Adrenal gland (tissue), 19 donors: ENCODE results near the gene ZNF530. TPM values are rescaled to one million over a fixed set of nuclear protein-coding genes. Genes with fewer than 3 reads are reported as not detected.

Source experiments
- DNase-seq, 7 donors: peaks; one replicate each; pipeline ENCODE4 v3.0.0-alpha.2; 2019 to 2020
- H3K27ac ChIP-seq, 5 donors: fragments of 200-600 bp; sonication (generic) in 4 of 5; 1 replicate in 3 of 5; 2 replicates in 2 of 5; pipeline versions ENCODE4 v1.5.1 to v1.8.0; 2016 to 2020; ENCODE audit warnings: mild to moderate bottlenecking in 1 of 5
- H3K27me3 ChIP-seq: fragments of 200-600 bp; 2 replicates; pipeline ENCODE4 v1.8.0; 2021
- H3K36me3 ChIP-seq, 2 donors: fragments of 200-600 bp; replicated peaks in 1 of 2; 1 replicate in 1 of 2; 2 replicates in 1 of 2; pipeline versions ENCODE4 v1.5.1 to v1.8.0; 2018 to 2022
- H3K4me1 ChIP-seq, 2 donors: fragments of 200-600 bp; replicated peaks in 1 of 2; 1 replicate in 1 of 2; 2 replicates in 1 of 2; pipeline versions ENCODE4 v1.5.1 to v1.8.0; 2018 to 2021
- H3K4me3 ChIP-seq, 4 donors: fragments of 200-600 bp; sonication (generic) in 3 of 4; one replicate each; pipeline ENCODE4 v1.5.1; 2016 to 2018
- H3K9me3 ChIP-seq, 3 donors: fragments of 200-600 bp; sonication (generic) in 1 of 3; replicated peaks in 1 of 3; 1 replicate in 2 of 3; 2 replicates in 1 of 3; pipeline versions ENCODE4 v1.5.1 to v1.8.0; 2016 to 2021
- POLR2A ChIP-seq, 2 donors: fragments of 450-650 bp; IDR thresholded peaks; one replicate each; pipeline ENCODE4 v1.6.1; 2017; ENCODE audit warnings: antibody characterized with exemption in 2 of 2, mild to moderate bottlenecking in 2 of 2, moderate library complexity in 1 of 2
- WGBS, 4 donors: extraction: QIAGEN DNeasy Blood & Tissue Kit in 2 of 4; methylation state at CpG; one replicate each; pipeline versions ENCODE4 v1.1.5 to v1.1.7; 2013 to 2017; 5-methylcytosine and 5-hydroxymethylcytosine counted together
- intact Hi-C, 2 donors: fragments of 100-400 bp; cut with DNase I; formaldehyde crosslinking; loops; one replicate each; pipeline versions ENCODE4 v1.14.1 to v1.15.0; 2022 to 2023
- long read RNA-seq, 10 donors: library from polyadenylated mRNA in 3 of 10; unstranded in 2 of 10; stranded (forward) in 1 of 10; transcript quantifications; one replicate each; pipeline ENCODE4 v2.0.0 and lab custom pipeline, GENCODE V29; 2021 to 2026
- polyA plus RNA-seq, 3 donors: library from polyadenylated mRNA; stranded (reverse); fragments of 200-250 nt in 2 of 3; fragments of 350-450 nt in 1 of 3; fragmentation: Illumina TruSeq in 1 of 3; extraction: RNeasy Lipid Tissue Mini Kit (QIAGEN cat#74804) in 1 of 3; gene quantifications; one replicate each; pipeline ENCODE4 v1.2.3, GENCODE V29; 2013 to 2014
- total RNA-seq, 9 donors: library from RNA; depleted of rRNA in 4 of 9; stranded (reverse); fragments of >200 nt in 4 of 9; fragments of 120-200 nt in 1 of 9; fragmentation: NEBNext Ultra II Directional in 1 of 9; extraction: Animal tissue kit (Norgen Biotek cat#: 25700) in 1 of 9; gene quantifications; one replicate each; pipeline versions ENCODE4 v1.1.0 to v1.2.4, GENCODE V29; 2013 to 2023
- TF ChIP-seq, protein P1 (sequence below), 6 experiments: fragments of 450-650 bp in 4 of 6; fragments of 200-600 bp in 2 of 6; sonication (generic) in 1 of 6; IDR thresholded peaks; 1 replicate in 5 of 6; 2 replicates in 1 of 6; pipeline versions ENCODE4 v1.5.1 to v1.8.0; 2016 to 2021; ENCODE audit warnings: antibody characterized with exemption in 6 of 6, mild to moderate bottlenecking in 2 of 6, moderate library complexity in 1 of 6
- donor health status: healthy with polysubstance abuse.
- donor health status: Bipolar disorder and iron deficiency.
- donor health status: DM: yes; HTN: yes; CAD: no.
- donor health status: DM: no; HTN: no; CAD: no.
- donor health status: DM: no; HTN: no; CAD: no.
- donor health status: DM: yes; HTN: yes; CAD: no.

Gene ZNF530
- total RNA-seq (1 to 10 TPM; 1.2 to 5.5 (median 3.1) TPM), polyA plus RNA-seq (1 to 10 TPM; 1.4 to 2.0 (median 1.9) TPM)
- long read RNA-seq, donor 1, partial matches to known transcripts: 0 of 2 reads
- long read RNA-seq, donor 1, other reads (novel, unspliced or antisense): 0 of 2 reads
- long read RNA-seq, donor 2, full-length matches to known transcripts: 4 of 4 reads
- long read RNA-seq, donor 2, partial matches to known transcripts: 0 of 4 reads
- long read RNA-seq, donor 2, other reads (novel, unspliced or antisense): 0 of 4 reads
- long read RNA-seq, donor 3, full-length matches to known transcripts: 1 of 1 reads
- long read RNA-seq, donor 3, partial matches to known transcripts: 0 of 1 reads
- long read RNA-seq, donor 3, other reads (novel, unspliced or antisense): 0 of 1 reads
- long read RNA-seq, donor 4, partial matches to known transcripts: 0 of 2 reads
- long read RNA-seq, donor 4, other reads (novel, unspliced or antisense): 1 of 2 reads
- long read RNA-seq, donor 5, partial matches to known transcripts: 0 of 4 reads
- long read RNA-seq, donor 5, other reads (novel, unspliced or antisense): 0 of 4 reads
- long read RNA-seq, donor 6, partial matches to known transcripts: 0 of 1 reads
- long read RNA-seq, donor 6, other reads (novel, unspliced or antisense): 1 of 1 reads
- long read RNA-seq, donor 7: 0 reads
- long read RNA-seq, donor 8, full-length matches to known transcripts: 2 of 2 reads
- long read RNA-seq, donor 8, partial matches to known transcripts: 0 of 2 reads
- long read RNA-seq, donor 8, other reads (novel, unspliced or antisense): 0 of 2 reads
- long read RNA-seq, donor 9, full-length matches to known transcripts: 1 of 1 reads
- long read RNA-seq, donor 9, partial matches to known transcripts: 0 of 1 reads
- long read RNA-seq, donor 9, other reads (novel, unspliced or antisense): 0 of 1 reads
- long read RNA-seq, donor 10, full-length matches to known transcripts: 2 of 2 reads
- long read RNA-seq, donor 10, partial matches to known transcripts: 0 of 2 reads
- long read RNA-seq, donor 10, other reads (novel, unspliced or antisense): 0 of 2 reads

DNA sequence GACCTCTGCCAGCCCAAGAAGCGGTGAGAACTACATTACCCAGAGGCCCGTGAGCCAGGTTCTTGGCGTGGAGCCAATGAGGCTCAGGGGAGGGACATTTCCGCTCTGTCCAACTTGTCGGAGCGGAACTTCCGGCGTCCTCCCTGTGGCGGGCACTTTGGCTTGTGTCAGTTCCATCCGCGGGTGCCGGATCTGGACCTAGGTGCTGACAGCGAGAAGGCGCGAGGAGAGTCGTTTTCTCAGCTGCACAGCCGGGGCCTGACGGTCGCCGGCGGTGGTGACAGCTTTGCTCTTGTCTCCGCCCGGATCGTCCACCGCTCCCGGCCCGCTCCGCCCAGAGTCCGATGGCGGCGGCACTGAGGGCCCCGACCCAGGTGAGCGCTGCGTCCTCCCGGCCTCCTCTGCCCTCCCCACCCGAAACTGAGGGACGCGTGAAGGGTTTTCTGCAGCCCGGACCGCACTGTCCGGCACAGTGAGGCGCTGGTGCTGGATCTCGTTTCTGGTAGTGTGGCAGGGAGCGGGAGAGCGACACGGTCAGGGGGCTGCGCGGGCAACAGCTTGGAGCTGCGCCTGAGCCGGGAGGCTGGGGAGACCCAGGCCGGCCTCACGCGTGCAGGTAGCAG lies at the start of gene ZNF530:
ZNF530 (plus strand) TSS at position 125 of the 623 bp plus-strand sequence. CDS start 4,461 bp downstream, outside the sequence.
- H3K9me3 ChIP-seq: no peaks in the 10 kb centered on the region
- H3K36me3 ChIP-seq: no peaks in the 10 kb centered on the region
- peak; percentile 94 to 97 (median 96) for DNase-seq
- H3K4me3 ChIP-seq: peak within 1 kb of the TSS in 3 of 4 donors; percentile 45 to 90 (median 66)
- H3K4me1 ChIP-seq: peaks cover 0 to 9% of the 10 kb centered on the region in 2 donors
- 0 to 1% (median 0%) methylated on average over 22 to 53 of the region's 53 CpGs for WGBS, 4 donors
- H3K27ac ChIP-seq: peak within 1 kb of the TSS in 1 of 5 donors; percentile 33
- TF ChIP-seq, protein P1, sequence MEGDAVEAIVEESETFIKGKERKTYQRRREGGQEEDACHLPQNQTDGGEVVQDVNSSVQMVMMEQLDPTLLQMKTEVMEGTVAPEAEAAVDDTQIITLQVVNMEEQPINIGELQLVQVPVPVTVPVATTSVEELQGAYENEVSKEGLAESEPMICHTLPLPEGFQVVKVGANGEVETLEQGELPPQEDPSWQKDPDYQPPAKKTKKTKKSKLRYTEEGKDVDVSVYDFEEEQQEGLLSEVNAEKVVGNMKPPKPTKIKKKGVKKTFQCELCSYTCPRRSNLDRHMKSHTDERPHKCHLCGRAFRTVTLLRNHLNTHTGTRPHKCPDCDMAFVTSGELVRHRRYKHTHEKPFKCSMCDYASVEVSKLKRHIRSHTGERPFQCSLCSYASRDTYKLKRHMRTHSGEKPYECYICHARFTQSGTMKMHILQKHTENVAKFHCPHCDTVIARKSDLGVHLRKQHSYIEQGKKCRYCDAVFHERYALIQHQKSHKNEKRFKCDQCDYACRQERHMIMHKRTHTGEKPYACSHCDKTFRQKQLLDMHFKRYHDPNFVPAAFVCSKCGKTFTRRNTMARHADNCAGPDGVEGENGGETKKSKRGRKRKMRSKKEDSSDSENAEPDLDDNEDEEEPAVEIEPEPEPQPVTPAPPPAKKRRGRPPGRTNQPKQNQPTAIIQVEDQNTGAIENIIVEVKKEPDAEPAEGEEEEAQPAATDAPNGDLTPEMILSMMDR (IDR thresholded peaks at IDR 0.05): no peak
- TF ChIP-seq POLR2A (IDR thresholded peaks at IDR 0.05): no peak
- H3K27me3 ChIP-seq: no peaks in the 10 kb centered on the region
- intact Hi-C loops: no loop called here

DNA sequence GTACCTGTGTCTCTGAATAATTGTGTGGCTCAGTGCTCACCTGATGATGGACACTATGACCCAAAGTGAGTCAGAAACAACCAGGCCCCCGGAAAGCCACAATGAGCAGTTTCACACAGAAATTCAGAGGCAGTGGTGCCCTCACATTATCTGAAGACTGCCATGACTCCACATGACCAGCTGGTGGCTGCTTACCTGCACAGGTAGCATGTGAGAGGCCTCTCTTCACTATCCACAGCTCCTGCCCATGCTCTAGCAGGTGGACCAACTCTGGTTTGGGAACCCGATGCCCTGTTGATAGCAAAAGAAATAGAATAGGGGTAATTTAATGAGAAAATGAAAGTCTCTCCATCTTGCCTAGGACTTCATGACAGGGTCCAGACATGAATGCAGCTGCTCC lies 47.3 kb upstream of the ZNF530 start:
- peaks cover 4 to 59% of the 10 kb centered on the region in 2 donors for H3K36me3 ChIP-seq

DNA sequence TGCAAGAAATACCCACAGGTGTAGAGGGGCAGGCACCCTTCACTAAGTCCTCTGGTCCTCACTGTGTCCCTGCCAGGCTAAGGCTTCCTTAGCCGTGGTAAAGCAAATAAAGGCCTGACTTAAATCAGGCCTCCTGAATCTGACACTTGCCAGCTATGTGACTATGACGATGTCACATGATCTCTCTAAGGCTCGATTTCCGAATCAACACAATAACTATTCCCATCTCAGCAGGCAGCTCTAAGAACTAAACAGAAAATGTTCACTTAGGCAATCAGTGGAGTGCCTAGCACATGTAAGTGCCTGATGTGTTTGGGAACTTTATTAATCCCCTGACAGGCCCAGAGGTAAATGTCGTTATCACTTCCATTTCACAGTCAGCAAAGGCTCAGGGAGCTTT lies 42.0 kb upstream of the ZNF530 start:
- Histone ChIP-seq H3K9me3 (no peaks in the 10 kb centered on the region), H3K4me3 (no peak overlapping the region), H3K4me1 (peaks cover 4 to 16% of the 10 kb centered on the region in 2 donors), H3K27me3 (no peaks in the 10 kb centered on the region), H3K27ac (no peak overlapping the region), H3K36me3 (peaks cover 0 to 22% of the 10 kb centered on the region in 2 donors)
- WGBS, 4 donors: 84 to 89% (median 86%) methylated on average over 5 of the region's 5 CpGs
- DNase-seq: no peak
- TF ChIP-seq, protein P1 (IDR thresholded peaks at IDR 0.05): no peak
- no peak for TF ChIP-seq POLR2A (IDR thresholded peaks at IDR 0.05)
- intact Hi-C loops: no loop called here

More for the DNA sequence above, 47.3 kb upstream of the ZNF530 start:
- TF ChIP-seq, protein P1 (IDR thresholded peaks at IDR 0.05): no peak
- no peak for TF ChIP-seq POLR2A (IDR thresholded peaks at IDR 0.05)
- 92 to 100% (median 96%) methylated on average over 1 to 2 of the region's 2 CpGs for WGBS, 4 donors
- Histone ChIP-seq H3K4me1 (no peaks in the 10 kb centered on the region), H3K27me3 (no peaks in the 10 kb centered on the region), H3K27ac (no peak overlapping the region), H3K9me3 (peaks cover under 1 to 31% (median 9%) of the 10 kb centered on the region in 3 donors), H3K4me3 (no peak overlapping the region)
- intact Hi-C loops: no loop called here
- DNase-seq: no peak
